ENCODE data around the gene BCAP31.
"Not testable (repeated sequence)": the region's sequence is repeated elsewhere in the genome, so short reads cannot be mapped to it uniquely, and the experiment has no call there.

- TF ChIP-seq CTCF (IDR thresholded peaks at IDR 0.05); POLR2AphosphoS5 (IDR thresholded peaks at IDR 0.05; ENCODE audit: low read depth, low read length): not testable (repeated sequence)
Measured at GRCh38 chrX:153730115-153730514, 5.9 kb upstream of the BCAP31 start.

All from Panc1 (cell line).